Thoracic aorta (tissue), 2 donors: ENCODE data around the gene PLPP1. TPM values are rescaled to one million over a fixed set of nuclear protein-coding genes. Genes with fewer than 3 reads are reported as not detected.

Experiments
- ATAC-seq: fragments of 150-250 bp; one replicate; pipeline ENCODE4 v1.8.0; 2017; ENCODE audit warnings: low read depth; ENCODE audit not compliant: insufficient number of reproducible peaks, low FRiP score
- DNase-seq: peaks from one replicate; pipeline ENCODE4 v3.0.0-alpha.2; 2020; ENCODE audit warnings: low spot score
- H3K27ac ChIP-seq, 2 donors: fragments of 200-600 bp; sonication (generic); 1 replicate in 1 of 2; 2 replicates in 1 of 2; pipeline ENCODE4 v1.5.1; 2016; ENCODE audit warnings: mild to moderate bottlenecking in 2 of 2, moderate library complexity in 2 of 2
- H3K27me3 ChIP-seq: fragments of 200-600 bp; sonication (generic); replicated peaks from 2 replicates; pipeline ENCODE4 v1.6.0; 2016; ENCODE audit warnings: mild to moderate bottlenecking; ENCODE audit not compliant: insufficient read depth
- H3K36me3 ChIP-seq: fragments of 200-600 bp; sonication (generic); one replicate; pipeline ENCODE4 v1.5.1; 2016
- H3K4me1 ChIP-seq, 2 donors: fragments of 200-600 bp; sonication (generic); 1 replicate in 1 of 2; 2 replicates in 1 of 2; pipeline versions ENCODE4 v1.5.1 to v1.6.0; 2016; ENCODE audit warnings: low read depth in 2 of 2, mild to moderate bottlenecking in 1 of 2; ENCODE audit not compliant: control insufficient read depth in 1 of 2
- H3K4me3 ChIP-seq: fragments of 200-600 bp; sonication (generic); 2 replicates; pipeline ENCODE4 v1.5.1; 2016; ENCODE audit warnings: mild to moderate bottlenecking
- H3K9me3 ChIP-seq: fragments of 200-600 bp; sonication (generic); 2 replicates; pipeline ENCODE4 v1.5.1; 2016
- total RNA-seq, 2 donors: library from RNA; depleted of rRNA; stranded (reverse); fragments of >200 nt; gene quantifications; one replicate each; pipeline versions ENCODE4 v1.1.0 to v1.2.3, GENCODE V29; 2016
- TF ChIP-seq, protein P1 (sequence below): fragments of 200-600 bp; sonication (generic); IDR thresholded peaks from one replicate; pipeline ENCODE4 v1.5.1; 2019; ENCODE audit warnings: antibody characterized with exemption

PLPP1 gene
- total RNA-seq, 2 donors from 2014 or later, result 341 to 509 TPM

DNA sequence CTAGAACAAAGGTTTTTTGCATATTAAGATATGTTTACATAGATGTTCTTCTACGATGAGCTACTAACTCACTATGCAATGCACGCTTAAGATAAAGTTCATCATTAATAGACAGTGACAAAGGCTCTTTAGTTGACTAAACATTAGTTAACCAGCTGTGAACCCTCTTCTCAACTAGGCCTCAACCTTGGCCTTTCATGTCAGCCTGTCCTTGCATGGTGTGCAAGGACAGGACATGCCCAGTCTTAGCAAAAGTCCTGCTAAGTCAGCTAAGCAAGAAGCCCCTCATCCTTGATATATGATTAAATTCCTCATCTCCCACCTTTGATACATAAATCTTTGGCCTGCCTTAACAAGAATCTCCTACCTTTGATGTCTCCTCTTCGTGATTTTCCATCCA, 50.9 kb downstream of the PLPP1 start:
- Histone ChIP-seq H3K36me3 (peaks cover 7% of the 10 kb centered on the region), H3K4me3 (no peak overlapping the region), H3K9me3 (no peaks in the 10 kb centered on the region), H3K27me3 (no peaks in the 10 kb centered on the region), H3K4me1 (peaks cover 3 to 27% of the 10 kb centered on the region in 2 donors), H3K27ac (no peak overlapping the region)
- DNase-seq (no peak), ATAC-seq (no peak)
- TF ChIP-seq, protein P1, sequence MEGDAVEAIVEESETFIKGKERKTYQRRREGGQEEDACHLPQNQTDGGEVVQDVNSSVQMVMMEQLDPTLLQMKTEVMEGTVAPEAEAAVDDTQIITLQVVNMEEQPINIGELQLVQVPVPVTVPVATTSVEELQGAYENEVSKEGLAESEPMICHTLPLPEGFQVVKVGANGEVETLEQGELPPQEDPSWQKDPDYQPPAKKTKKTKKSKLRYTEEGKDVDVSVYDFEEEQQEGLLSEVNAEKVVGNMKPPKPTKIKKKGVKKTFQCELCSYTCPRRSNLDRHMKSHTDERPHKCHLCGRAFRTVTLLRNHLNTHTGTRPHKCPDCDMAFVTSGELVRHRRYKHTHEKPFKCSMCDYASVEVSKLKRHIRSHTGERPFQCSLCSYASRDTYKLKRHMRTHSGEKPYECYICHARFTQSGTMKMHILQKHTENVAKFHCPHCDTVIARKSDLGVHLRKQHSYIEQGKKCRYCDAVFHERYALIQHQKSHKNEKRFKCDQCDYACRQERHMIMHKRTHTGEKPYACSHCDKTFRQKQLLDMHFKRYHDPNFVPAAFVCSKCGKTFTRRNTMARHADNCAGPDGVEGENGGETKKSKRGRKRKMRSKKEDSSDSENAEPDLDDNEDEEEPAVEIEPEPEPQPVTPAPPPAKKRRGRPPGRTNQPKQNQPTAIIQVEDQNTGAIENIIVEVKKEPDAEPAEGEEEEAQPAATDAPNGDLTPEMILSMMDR, result no peak

DNA sequence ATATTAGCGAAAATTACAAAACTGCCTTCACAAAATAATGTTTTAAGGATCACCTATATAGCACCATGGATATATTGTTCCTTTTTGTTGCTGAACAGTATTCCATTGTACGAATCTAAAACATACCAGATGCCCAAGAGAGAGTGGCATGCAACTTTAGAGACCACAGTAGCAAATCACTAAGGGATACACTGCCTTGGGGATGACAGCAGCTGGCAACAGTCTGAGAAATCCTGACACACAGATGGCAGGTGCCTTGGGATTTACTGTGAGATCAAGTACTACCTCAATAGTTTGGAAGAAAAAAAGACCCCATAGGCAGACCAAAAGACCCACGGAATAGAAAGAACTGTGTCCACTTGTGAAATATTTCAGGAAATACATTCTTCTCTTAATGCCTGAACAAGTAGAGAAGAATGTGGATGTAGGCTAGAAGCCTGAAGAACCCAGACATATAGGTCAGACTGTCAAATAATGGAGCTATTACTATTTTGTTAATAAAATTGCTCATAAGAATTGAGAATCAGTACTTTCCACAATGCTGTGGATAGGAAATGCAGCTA, 53.4 kb downstream of the PLPP1 start:
- Histone ChIP-seq H3K4me1 (peaks cover 3 to 27% of the 10 kb centered on the region in 2 donors), H3K36me3 (peaks cover 2% of the 10 kb centered on the region), H3K4me3 (no peak overlapping the region), H3K9me3 (no peaks in the 10 kb centered on the region), H3K27ac (no peak overlapping the region), H3K27me3 (no peaks in the 10 kb centered on the region)
- DNase-seq (no peak), ATAC-seq (no peak)
- TF ChIP-seq, protein P1, result no peak

DNA sequence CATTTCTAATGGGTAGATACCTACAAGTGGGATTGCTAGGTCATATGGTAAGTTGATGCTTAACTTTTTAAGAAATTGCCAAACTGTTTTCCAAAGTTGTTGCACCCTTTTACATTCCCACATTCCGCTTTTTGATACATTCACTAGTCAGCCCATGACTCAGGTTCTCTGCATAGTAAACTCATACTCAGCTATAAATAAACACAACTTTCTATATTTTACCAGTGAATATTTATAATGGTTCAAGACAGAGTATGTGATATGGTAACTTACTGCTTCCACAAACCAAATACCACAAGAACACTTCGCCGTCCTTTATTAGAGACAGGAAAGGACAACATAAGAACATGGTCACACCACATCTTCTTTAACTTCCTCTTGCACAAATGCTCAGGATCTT, 54.0 kb downstream of the PLPP1 start:
- TF ChIP-seq, protein P1, result no peak
- Histone ChIP-seq H3K4me1 (peaks cover 3 to 27% of the 10 kb centered on the region in 2 donors), H3K4me3 (no peak overlapping the region), H3K9me3 (no peaks in the 10 kb centered on the region), H3K27ac (no peak overlapping the region), H3K27me3 (no peaks in the 10 kb centered on the region), H3K36me3 (no peaks in the 10 kb centered on the region)
- ATAC-seq (no peak), DNase-seq (no peak)

DNA sequence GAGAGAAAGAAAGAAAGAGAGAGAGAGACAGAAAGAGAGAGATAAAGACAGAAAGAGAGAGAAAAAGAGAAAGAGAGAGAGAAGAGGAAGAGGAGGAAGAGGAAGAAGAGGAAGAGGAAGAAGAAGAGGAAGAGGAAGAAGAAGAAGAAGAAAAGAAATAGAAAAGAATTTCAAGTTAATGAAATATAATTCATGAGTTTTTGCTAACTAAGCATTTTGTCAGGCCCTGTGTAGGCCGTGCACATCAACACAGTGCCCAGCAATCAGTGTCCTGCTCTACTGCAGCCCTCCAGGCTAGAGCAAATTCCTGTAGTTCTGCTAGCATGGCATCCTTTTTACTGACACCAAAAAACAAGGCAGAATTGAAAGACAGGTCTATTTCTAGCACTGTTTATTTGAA, 62.1 kb downstream of the PLPP1 start:
- ATAC-seq, result no peak
- TF ChIP-seq, protein P1, result no peak

DNA sequence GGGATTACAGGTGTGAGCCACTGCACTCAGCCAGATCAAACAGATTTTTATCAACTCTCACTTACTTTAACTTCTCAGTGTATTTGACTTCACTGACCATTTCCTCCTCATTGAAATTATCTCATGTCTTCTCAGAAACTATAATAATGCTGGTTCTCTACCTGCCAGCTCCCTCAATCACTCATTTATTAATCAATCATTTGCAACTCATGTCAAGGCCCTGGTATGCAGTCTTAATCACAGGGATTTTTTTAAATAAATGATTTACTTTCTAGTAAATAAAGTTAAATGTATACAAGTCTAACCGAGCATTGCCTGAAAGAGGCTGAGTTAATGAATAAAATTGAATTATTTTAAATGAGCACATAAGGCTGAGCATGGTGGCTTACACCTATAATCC, 63.3 kb downstream of the PLPP1 start:
- Histone ChIP-seq H3K27me3 (no peaks in the 10 kb centered on the region), H3K4me1 (peaks cover 5 to 30% of the 10 kb centered on the region in 2 donors), H3K27ac (no peak overlapping the region), H3K4me3 (no peak overlapping the region), H3K9me3 (no peaks in the 10 kb centered on the region), H3K36me3 (peaks cover 2% of the 10 kb centered on the region)
- no peak for ATAC-seq
- DNase-seq, result no peak
- TF ChIP-seq, protein P1, result no peak

More for the DNA sequence above, 62.1 kb downstream of the PLPP1 start:
- H3K27me3 ChIP-seq, result no peaks in the 10 kb centered on the region
- no peak overlapping the region for H3K27ac ChIP-seq
- peaks cover 2% of the 10 kb centered on the region for H3K36me3 ChIP-seq
- no peak for DNase-seq
- H3K9me3 ChIP-seq, result no peaks in the 10 kb centered on the region
- H3K4me1 ChIP-seq, result peaks cover 4 to 28% of the 10 kb centered on the region in 2 donors
- no peak overlapping the region for H3K4me3 ChIP-seq
